Omental fat pad (tissue), 4 donors: ENCODE measurements around the gene CACNB2. TPM values are rescaled to one million over a fixed set of nuclear protein-coding genes. Genes with fewer than 3 reads are reported as not detected.

Source experiments
- ATAC-seq: fragments of 150-250 bp; one replicate; pipeline ENCODE4 v1.9.1; 2016; ENCODE audit warnings: mild to moderate bottlenecking, moderate library complexity; ENCODE audit not compliant: low FRiP score
- DNase-seq: peaks from one replicate; pipeline ENCODE4 v3.0.0-alpha.2; 2019; ENCODE audit warnings: low spot score
- total RNA-seq, 4 donors: library from RNA; depleted of rRNA; stranded (reverse); fragments of >200 nt; gene quantifications; one replicate each; pipeline ENCODE4 v1.1.0, GENCODE V29; 2016
- TF ChIP-seq, protein P1 (sequence below), 3 donors: fragments of 450-650 bp; IDR thresholded peaks; one replicate each; pipeline ENCODE4 v1.5.1; 2016 to 2017; ENCODE audit warnings: antibody characterized with exemption in 3 of 3, mild to moderate bottlenecking in 3 of 3, moderate library complexity in 2 of 3

Gene CACNB2
- total RNA-seq, 4 donors from 2014 or later = 2.0 to 12.1 (median 6.1) TPM

DNA sequence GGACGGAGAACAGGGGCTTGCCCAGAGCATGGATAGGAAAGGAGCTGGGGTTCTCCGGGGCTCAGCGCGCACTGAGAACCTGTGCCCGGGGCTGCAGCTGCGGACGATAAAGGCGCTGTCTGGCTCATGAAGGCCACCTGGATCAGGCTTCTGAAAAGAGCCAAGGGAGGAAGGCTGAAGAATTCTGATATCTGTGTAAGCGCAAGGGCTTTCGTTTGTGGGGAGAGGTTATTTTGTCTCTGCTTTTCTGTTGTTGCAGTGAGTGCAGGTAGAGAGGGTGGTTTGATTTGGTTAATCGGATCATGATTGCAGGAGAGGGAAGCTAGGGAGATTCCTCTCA, 260.7 kb downstream of the CACNB2 start:
- no peak for DNase-seq
- TF ChIP-seq, protein P1, sequence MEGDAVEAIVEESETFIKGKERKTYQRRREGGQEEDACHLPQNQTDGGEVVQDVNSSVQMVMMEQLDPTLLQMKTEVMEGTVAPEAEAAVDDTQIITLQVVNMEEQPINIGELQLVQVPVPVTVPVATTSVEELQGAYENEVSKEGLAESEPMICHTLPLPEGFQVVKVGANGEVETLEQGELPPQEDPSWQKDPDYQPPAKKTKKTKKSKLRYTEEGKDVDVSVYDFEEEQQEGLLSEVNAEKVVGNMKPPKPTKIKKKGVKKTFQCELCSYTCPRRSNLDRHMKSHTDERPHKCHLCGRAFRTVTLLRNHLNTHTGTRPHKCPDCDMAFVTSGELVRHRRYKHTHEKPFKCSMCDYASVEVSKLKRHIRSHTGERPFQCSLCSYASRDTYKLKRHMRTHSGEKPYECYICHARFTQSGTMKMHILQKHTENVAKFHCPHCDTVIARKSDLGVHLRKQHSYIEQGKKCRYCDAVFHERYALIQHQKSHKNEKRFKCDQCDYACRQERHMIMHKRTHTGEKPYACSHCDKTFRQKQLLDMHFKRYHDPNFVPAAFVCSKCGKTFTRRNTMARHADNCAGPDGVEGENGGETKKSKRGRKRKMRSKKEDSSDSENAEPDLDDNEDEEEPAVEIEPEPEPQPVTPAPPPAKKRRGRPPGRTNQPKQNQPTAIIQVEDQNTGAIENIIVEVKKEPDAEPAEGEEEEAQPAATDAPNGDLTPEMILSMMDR (IDR thresholded peaks at IDR 0.05) = no peak
- ATAC-seq = no peak

GRCh38 chr10:18401416-18402195, 261.4 kb downstream of the CACNB2 start:
- ATAC-seq (no peak), DNase-seq (no peak)
- TF ChIP-seq, protein P1 (IDR thresholded peaks at IDR 0.05) = no peak

DNA sequence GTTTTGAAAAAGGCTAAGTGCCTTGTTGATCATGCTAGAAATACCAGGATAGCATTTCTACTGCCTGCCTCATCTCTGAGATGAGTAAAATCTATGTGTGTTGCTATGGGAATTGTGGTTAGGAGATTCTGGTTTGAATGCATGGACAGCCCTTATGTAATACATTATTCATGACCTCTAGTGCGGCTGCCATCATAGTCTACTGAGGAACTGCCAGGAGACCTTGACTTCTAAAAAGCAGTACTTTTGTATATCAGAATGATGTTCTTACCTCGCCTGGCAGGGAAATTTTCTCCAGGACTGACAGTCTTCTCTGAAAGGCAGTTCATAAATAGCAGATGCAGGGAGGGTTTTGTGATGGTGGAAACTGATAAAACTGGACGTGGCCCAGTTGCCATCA, 262.6 kb downstream of the CACNB2 start:
- DNase-seq (no peak), ATAC-seq (no peak)
- TF ChIP-seq, protein P1 (IDR thresholded peaks at IDR 0.05) = no peak

GRCh38 chr10:18404530-18404929, 264.3 kb downstream of the CACNB2 start:
- DNase-seq = no peak
- no peak for ATAC-seq
- TF ChIP-seq, protein P1 (IDR thresholded peaks at IDR 0.05) = no peak

GRCh38 chr10:18406136-18406535, 265.9 kb downstream of the CACNB2 start:
- TF ChIP-seq, protein P1 (IDR thresholded peaks at IDR 0.05) = no peak
- no peak for ATAC-seq
- DNase-seq = no peak

DNA sequence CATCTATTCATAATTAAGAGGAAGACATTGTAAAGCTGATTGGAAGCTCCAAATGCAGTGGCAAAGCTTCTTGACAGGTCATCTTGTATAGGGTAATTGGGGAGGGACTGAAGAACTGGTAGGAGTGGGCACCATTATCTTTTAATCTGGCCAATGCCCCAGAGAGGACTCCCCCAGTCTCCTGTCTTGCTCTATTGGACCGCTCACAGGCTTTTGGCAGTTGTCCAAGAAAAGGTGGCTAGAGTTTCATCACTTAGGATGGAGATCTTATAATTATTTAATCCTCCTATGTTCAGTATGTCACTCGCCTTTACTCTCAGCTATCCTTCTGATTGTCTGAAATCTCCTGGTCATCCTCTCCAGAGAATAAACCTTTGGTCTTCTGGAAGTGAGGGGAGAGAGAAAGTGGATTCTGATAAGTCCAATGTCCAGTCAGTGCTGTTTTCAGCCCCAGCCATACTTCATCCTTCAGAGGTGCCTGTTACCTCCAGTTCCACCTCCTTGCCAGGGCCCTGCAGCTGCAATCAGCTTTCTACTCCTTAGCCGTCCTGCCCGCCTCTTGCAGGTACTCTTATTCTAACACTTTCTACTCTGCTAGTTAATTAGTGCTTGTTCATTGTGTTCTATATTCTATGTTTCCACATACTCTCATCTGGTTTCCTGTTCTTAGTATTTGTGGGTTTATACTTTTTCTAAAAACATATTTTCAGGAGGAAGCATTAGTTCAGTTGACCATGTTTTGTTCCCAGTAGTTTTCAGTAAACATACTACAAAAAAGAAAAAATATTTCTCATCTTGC, 269.6 kb downstream of the CACNB2 start:
- ATAC-seq (no peak), DNase-seq (no peak)
- TF ChIP-seq, protein P1 (IDR thresholded peaks at IDR 0.05) = no peak
